HPDE6-E6E7 (cell line): ENCODE measurements around the gene ARRDC3.
"Not testable (repeated sequence)": the region's sequence is repeated elsewhere in the genome, so short reads cannot be mapped to it uniquely, and the experiment has no call there.

ENCODE experiments used
- DNase-seq: peaks from one replicate; pipeline ENCODE4 v3.0.0; 2011; ENCODE audit warnings: missing footprints; ENCODE audit errors: extremely low spot score

The ARRDC3 gene, protein sequence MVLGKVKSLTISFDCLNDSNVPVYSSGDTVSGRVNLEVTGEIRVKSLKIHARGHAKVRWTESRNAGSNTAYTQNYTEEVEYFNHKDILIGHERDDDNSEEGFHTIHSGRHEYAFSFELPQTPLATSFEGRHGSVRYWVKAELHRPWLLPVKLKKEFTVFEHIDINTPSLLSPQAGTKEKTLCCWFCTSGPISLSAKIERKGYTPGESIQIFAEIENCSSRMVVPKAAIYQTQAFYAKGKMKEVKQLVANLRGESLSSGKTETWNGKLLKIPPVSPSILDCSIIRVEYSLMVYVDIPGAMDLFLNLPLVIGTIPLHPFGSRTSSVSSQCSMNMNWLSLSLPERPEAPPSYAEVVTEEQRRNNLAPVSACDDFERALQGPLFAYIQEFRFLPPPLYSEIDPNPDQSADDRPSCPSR

DNA sequence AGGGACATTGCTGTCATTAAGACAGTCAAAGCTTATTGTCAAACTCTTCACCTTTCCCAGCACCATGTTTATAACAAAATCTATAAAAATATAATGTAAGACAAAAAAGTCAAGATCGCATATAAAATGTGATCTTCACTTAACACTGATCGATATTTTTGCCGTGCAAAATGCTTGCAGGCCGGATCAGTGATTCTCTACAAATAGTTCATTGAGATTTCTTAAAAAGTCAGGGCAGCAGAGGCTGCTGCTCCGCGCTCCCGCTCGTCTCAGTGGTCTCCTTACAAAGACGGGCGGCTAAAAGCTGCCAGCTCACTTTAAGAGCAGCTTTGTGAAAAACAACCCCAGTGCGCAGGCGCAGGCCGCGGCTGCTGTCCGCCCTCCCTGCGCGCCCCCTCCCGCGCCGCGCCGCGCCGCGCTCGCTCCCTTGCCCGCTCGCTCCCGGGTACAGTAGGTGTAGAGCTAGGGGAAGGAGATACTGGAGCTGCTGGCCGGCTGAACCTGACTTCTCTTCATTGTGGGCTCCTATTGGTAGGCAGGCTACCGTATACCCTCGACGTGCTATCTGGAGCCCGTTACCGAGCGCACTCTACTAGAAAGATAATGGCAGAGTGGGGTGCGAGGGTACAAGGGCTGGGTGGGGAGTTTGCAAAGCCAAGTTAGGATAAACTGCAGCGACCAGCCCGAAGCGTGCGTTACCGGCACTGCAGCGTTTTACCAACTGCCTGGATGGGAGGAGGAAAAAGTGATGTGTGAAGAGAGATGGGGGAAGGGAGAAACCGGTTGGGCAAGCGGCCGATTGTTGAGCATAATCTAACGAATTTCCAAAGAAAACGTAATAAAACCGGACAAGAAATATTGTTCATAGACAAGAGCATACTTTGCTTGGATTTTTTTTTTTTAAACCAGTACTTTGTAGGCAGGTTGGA lies at the start of gene ARRDC3:
Gene ARRDC3 (minus strand): TSS at position 291 of the 929 bp plus-strand sequence. CDS start 225 bp downstream, at position 66.
- peak; percentile 72 for DNase-seq

DNA sequence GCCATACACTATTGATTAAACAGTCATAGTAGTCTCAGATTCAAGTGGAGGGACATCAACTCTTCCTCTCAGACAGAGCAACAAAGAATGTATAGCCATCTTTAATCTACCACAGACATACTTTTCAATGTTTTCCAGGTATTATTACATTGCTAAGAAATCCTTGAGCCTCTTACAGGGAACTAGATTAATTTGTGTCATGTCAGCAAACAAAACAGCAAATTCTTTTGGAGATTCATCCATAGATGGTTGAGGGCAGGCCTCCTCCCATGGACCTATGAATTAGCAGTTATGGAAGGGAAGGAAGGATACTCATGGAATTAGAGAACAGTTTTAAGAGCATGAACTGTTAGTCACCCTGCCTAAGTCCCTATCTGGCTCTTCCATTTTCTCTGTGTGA lies 47.8 kb upstream of the ARRDC3 start:
- DNase-seq, result no peak

DNA sequence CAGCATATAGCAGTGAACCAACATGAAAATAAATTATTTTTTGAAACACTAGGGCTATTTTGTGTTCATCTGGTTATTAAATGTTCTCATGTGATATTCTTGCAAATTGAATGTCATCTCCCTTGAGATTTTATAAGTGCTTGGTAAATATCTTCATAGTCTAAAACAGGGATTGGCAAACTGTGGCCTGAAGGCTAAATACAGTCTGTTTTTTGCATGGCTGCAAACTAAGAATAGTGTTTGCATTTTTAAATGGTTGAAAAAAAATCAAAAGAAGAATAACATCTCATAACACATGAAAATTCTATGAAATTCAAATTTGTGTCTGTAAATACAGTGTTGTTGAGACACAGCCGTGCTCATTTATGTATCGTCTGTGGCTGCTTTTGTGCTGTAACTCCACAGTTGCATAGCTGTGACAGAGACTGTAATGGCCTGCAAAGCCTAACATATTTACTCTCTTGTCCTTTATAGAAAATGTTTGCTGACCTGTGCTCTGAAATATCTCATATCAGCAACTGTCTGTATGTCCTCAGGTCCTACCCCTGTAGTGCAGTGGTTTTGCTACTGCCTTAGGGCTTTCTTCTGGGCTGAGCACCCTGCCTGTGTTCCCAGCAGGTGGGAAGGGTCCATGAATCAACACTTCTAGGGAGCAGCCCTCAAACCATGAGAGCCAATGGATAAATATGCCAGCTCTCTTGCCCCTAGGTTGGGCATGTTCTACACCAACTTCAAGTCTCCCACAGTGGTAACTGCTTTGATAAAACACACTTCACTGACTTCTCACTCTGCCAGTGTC lies 41.7 kb upstream of the ARRDC3 start:
- no peak for DNase-seq

DNA sequence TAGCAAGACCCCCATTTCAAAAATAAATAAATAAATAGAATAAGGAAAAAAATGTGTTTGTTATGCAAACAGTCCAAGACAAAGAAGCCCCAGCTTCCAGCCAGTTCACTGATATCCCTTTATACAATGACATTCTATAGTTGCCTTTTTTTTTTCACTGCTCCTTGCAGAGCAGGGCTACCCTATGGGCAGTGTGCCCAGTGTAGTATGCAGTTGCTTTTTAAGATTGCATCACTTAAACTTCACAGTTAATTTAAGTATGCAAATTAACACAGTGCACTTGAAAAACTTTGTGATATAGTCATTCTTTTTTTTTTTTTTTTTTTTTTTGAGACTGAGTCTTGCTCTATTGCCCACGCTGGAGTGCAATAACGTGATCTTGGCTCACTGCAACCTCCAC lies 40.8 kb upstream of the ARRDC3 start:
- DNase-seq, result no peak

DNA sequence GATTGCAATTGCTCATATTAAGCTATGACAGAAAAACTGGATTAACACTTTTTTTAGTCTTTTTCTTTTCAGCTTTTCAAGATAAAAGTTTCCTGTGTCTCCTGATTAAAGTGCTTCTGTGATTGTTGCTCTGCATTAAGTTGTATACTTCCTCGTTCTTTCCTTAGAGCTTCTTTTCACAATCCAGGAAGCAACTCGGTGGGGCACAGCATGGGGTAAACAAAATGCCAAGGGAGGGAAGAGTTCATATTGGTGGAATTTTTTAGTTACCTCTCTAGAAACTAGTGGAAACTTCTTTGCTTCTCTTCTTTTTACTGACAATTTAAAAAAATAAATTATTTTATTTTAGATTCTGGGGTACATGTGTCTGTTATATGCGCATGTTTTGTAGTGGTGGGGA lies 37.8 kb upstream of the ARRDC3 start:
- no peak for DNase-seq

DNA sequence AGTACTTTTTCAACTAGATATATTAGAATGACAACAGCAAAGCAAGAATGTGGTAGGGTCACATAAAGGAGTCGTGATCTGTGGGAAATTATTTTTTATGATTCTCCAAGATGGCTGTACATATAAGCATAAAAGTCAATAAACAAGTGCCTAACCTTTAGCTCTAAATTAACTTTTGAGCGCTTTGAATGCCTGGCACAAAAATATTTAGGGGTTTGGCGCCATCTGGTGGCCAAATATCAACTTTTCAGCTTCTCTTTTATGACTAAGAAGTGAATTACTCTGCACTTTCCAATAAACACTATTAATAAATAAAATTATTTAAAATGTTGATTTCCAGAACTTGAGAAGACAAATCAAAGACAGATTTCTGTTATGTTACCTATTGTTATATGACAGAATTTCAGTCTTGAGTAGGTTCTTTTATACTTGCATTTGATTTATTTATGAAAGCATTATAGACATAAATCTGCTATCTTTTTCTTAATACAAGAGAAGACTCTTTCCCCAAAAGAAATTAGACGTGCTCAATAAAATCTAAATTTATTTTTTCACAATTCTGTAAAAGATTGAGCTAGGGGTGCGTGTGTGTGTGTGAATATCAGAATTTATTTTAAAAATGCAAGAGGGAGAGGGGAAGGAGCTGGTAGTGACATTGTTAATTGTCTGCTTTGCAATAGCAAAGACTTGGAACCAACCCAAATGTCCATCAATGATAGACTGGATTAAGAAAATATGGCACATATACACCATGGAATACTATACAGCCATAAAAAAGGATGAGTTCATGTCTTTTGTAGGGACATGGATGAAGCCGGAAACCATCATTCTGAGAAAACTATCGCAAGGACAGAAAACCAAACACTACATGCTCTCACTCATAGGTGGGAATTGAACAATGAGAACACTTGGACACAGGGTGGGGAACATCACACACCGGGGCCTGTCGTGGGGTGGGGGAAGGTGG lies 36.7 kb upstream of the ARRDC3 start:
- DNase-seq, result peak; percentile 14

DNA sequence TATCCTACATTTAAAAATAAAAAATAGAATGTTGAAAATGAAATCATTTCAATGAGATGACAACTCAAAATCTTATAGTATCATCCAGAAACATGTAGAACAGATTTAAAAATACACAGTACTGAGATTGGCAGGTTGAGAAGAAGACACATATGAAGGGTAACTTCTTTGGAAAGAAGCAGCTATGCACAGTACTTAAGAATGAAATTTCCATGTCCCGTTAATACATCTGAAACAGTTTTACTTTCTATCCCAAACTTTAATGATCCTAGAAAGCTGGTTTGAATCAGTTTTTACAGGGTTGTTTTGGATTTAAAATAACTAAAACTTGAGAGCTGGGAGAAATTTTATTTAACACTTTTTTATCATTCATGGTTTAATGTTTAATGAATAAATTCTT lies 36.0 kb upstream of the ARRDC3 start:
- DNase-seq, result no peak

DNA sequence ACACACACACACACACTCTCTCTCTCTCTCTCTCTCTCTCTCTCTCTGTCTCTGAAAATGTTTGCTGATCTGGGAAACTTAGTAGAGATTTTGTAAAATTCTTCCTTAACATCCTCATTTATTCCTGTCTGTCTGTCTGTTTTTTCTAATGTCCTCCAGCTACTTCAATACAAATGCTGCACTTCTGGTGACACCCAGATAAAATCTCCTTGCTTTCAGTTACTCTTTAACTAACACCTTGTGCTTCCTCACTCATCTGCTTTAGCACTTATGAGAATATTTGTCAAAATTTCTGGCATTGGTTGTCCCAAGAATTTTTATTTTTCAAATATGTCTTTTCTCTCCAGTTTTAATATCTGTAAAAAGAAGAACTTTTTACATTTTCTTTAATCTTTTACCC lies 35.0 kb upstream of the ARRDC3 start:
- DNase-seq, result no peak

DNA sequence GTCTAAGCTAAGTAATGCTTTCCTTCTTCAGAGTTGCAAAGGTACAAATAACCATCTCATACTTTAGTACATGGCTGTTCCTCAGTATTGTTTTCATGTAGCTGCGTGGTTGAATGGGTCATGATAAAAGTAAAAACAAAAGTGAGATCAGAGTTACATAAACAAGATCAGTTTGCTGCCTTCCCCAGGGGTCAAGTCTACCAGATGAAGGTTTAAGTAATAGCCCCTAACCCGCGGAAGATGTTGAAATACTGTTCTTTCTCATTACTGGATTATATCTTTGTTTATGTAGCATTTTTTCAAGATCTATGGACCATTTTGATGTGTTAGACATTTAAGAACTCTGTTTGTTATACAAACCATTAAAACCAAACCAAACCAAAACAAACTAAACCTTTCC lies 34.1 kb upstream of the ARRDC3 start:
- no peak for DNase-seq

DNA sequence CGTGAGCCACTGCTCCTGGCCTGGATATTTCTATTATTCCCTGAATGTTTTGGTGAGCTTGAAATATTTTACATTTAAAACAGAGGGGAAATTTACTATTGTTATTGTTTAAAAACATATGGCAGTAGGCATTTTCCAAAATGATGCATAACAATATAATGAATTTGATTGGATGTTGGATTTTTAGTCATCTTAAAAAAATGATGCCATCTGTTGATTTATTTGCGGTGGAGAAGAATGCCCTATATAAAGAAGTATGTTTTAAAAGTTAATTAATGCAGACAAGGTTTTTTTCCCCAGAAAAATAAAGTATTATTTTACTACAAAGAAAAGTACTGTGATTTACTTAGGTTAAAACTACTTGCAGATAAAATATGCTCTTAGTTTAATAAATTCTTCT lies 33.4 kb upstream of the ARRDC3 start:
- DNase-seq, result no peak

DNA sequence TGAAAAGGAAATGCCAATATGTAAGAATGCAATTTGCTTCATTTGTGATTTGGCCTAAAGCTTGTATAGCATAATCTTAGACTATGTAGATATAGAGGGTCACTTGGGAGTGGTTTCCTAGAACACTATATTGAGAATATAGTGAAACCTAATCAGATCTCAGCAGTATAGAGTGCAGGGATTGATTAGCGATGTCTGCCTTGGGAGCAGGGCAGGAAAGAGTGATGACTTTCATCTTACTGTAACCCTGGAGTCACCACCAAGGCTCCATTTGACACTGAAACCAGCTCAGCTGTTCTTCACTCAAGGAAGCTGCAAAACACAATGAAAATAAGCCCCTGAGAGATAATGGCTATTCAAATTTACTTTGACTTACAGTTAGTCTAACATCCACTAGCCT lies 26.2 kb upstream of the ARRDC3 start:
- no peak for DNase-seq

DNA sequence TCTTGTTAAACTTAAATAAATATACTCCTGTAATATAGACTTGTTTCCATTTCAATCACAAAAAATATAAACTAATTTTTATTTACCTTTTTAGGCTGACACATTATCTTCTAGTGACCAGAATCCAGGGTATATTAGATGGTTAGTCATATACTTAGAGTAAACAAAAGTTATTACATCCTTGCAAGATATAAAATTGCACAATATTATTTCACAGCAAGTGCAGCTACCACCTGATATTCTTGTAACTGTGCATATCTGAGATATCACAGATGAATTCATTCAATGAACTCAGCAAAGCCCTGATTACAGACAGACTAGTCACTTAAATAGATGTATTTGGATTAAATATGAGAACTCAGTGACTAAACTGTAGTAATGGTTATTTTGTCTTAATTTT lies 25.6 kb upstream of the ARRDC3 start:
- DNase-seq, result no peak

DNA sequence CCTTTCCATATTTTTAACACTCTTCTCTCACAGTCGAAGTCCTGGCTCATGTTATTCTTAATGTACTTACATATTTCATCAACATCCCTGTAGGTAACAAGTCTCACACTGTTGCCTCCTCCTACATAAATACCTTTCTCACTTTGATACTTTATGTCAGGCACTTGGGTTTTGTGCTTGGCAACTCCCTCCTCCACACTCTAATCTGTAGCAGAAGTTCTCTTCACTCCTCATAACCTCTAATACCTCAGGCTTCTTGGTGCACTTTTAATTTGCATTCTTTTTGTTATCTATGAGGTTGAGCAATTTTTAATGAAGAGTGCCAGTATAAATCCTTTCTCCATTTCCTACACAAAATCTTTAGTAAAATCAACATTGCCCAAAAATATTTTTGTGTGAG lies 24.1 kb upstream of the ARRDC3 start:
- no peak for DNase-seq

DNA sequence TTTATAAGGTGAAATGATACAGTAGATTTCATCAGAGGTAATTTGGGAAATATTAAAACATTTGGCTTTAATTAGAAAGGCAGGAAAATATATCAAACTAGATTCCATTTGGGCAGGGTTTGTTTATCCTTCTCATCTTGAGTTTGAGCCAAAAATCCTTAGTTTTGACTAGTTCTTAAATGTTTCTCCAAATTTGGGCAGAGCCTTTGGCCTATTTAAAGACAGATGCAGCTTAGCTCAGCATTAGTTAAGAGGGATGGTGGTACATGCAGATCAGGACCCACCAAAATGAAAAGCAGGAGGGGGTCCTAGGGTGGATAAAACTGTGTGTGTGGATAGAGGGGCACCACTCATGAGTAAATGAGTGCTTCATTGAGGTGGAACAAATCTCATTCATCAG lies 20.3 kb upstream of the ARRDC3 start:
- no peak for DNase-seq

DNA sequence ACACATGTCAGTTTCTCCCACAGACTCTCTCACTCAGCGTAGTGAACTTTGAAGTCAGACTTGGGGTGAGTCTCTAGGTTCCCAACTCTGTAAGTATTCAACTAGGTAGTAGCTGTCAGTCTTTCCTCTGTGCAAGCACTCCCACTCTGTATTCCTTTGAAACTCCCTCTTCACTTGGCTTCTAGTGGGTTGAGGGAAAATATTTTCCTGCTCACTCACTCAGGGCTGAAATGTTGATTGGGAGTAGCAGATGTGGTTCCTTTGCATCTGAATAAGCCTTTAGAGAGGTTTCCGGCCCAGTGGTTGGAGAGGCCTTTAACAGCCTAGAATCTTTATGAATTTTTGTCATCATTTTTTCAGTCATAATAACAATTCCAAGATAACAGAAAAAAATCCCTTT lies 18.1 kb upstream of the ARRDC3 start:
- no peak for DNase-seq

DNA sequence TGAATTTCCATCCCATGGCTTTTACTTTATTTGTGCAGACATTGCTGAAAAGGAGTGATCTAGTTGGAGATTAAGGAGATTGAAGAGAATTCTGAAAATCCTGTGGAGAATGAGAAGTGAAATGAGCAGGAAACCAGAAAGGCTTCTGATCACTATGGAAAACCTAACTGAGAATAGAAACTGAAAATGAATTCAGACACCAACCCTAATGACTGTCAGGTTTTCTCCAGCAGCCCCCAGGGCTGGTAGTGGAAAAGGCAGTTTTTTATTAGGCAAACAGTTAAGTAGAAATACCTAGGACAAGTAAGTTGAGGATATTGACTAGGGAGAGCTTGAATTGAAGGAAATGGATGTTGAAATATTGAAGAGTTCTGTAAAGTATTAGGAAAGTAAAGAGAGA lies 14.7 kb upstream of the ARRDC3 start:
- no peak for DNase-seq

DNA sequence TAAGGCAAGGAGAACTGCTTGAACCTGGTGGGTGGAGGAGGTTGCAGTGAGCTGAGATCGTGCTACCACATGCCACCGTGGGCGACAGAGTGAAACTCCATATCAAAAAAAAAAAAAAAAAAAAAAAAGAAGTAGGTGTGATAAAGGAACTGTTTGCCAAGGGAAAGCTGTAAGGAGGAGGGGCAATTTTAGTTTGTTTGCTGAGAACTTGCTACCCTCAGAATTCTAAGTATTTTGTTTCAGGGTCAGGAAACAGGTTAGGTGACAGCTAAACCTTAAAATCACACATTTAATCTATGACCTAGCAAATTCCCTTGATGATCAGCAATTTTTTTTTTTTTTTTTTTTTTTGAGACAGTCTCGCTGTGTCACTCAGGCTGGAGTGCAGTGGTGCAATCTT lies 7.2 kb upstream of the ARRDC3 start:
- DNase-seq, result no peak

DNA sequence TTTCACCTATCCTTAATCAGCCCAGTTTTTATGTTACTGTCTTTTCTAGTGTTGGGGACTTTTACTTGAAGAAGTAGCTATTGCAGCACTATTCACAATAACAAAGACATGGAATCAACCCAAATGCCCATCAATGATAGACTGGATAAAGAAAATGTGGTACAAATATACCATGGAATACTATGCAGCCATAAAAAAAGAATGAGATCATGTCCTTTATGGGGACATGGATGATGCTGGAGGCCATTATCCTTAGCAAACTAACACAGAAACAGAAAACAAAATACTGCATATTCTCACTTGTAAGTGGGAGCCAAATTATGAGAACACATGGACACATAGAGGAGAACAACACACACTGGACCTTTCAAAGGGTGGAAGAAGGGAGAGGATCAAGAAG lies 6.4 kb upstream of the ARRDC3 start:
- DNase-seq, result not testable (repeated sequence)

DNA sequence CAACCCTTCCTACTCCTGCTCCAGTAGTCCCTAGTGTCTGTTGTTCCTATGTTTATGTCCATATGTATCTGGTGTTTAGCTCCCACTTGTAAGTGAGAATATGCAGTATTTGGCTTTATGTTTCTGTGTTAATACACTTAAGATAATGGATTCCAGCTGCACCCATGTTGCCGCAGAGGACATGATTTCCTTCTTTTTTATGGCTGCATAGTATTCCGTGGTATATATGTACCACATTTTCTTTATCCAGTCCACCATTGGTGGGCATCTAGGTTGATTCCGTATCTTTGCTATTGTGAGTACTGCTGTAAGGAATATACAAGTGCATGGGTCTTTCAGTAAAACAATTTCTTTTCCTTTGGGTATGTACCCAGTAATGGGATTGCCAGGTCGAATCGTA lies 5.2 kb upstream of the ARRDC3 start:
- no peak for DNase-seq

DNA sequence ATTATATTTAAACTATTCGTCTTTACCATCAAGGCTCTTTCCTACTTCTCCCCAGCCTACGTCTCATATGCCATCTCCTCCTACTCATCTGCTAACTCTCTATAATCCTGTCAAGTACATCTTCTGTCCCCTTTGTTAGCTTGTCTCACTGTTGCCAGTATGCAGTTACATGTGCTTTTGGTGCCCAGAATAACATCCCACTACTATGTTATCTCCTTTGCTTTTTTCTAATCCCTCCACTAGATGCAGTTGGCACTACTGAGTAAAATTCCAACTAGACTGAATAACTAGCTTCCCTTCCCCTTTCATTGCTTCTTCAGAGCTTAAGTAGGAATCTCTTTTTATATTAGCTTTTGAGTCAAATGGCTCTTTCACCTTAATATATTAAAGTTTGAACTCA lies 3.0 kb upstream of the ARRDC3 start:
- DNase-seq, result no peak

DNA sequence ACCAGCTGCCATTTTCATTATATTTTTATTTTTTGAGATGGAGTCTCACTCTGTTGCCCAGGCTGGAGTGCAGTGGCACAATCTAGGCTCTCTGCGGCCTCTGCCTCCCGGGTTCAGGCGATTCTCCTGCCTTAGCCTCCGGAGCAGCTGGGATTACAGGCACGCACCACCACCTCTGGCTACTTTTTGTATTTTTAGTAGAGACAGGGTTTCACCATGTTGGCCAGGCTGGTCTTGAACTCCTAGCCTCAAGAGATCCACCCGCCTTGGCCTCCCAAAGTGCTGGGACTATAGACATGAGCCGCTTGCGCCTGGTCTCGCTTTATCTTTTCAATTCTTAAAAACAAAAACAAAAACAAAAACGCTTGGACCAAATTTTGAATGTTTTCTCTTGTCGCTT lies 2.5 kb upstream of the ARRDC3 start:
- DNase-seq, result not testable (repeated sequence)
